NCI-H510A treated with DMSO at 0.1 percent for 48 hours (cell line): ENCODE data around the gene ZFHX3.

Experiments
- DNase-seq: peaks from one replicate; lab custom pipeline; 2025; lab: John Stamatoyannopoulos, UW

The ZFHX3 gene

DNA sequence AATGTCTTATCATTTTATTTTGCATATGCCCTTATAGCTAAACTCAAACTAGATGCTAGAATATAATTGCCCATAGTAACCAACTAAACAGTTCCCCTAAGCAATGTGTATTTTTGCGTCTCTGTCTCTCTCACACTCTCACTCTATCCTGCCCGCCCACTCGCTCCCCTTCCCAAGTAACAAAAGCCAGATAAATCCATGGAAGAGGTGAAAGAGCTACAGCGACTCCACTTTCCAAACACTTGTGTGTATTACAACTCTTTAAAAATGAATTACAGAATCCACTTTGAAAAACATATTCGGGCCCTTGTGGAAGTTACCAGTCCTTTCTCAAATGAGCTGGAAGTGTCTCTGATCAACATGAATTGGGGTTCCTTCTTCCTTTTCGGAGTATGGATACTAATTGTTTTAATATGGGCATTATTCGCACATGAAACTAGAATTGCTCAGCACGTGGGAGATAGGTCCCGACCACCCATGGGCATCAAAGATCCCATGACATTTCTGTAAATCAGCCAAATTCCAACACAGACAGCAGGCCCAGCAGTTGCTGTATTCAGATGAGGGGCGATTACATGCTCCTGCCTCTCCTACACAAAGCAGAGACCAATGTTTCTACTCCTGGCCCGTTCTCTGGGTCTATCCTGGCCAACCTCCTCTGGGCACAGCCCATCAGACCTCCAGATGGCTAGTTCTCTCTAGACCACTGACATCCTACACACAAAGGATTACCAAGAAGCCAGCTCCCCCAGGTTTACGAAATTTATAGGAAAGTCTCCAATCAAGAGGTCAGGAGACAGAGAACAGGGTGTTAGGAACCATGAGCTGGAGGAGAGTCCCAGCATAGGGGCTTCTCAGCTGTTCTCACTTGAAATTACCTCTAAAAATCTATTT is 121.5 kb downstream of the ZFHX3 start:
- no peak for DNase-seq

DNA sequence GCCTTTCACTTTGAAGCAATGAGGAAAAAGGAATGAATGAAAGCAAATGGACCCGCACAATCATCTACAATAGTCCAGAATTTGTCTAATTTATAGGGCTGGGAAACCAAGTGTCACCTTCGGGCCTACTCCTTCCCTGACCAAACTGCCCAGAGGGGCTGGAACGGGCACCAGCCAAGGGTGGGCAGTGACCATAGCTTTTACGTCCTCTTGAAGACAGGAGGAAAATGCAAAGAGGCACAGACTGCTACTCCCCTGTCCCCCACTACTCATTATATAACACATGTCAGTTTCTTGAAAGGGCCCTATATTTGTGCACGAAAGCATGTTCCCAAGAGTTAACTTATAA is 122.3 kb downstream of the ZFHX3 start:
- no peak for DNase-seq

GRCh38 chr16:72924927-72925630 is 122.8 kb downstream of the ZFHX3 start:
- no peak for DNase-seq

DNA sequence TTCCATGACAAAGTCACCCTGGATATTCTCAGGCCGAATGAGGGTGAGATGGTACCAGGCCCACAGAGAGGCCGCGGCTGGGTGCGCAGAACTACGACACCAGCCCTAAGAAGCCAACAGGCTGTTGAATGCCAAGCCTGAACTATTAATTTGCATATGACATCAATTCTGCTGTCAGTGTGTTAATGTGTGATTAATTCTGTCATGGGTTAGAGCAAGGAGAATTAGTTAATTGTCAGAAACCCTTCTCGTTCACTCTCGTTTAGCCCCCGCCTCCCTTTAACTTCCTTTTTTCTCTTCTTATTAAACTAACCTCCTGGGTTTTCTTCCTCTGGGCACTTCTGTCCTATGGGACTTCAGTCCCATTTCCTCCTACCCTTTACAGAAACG is 123.4 kb downstream of the ZFHX3 start:
- DNase-seq = no peak

GRCh38 chr16:72923757-72924156 is 124.2 kb downstream of the ZFHX3 start:
- DNase-seq = peak; percentile 28

GRCh38 chr16:72922714-72923113 is 125.2 kb downstream of the ZFHX3 start:
- DNase-seq = peak; percentile 31

- no peak for DNase-seq
These were observed 126.3 kb downstream of the ZFHX3 start for GRCh38 chr16:72921620-72922019.

GRCh38 chr16:72921106-72921505 is 126.8 kb downstream of the ZFHX3 start:
- DNase-seq = no peak

- no peak for DNase-seq
These were observed 130.9 kb downstream of the ZFHX3 start for GRCh38 chr16:72917051-72917450.

GRCh38 chr16:72915331-72915730 is 132.6 kb downstream of the ZFHX3 start:
- no peak for DNase-seq

- DNase-seq = no peak
These were observed 134.4 kb downstream of the ZFHX3 start for GRCh38 chr16:72913551-72913950.

- no peak for DNase-seq
These were observed 136.0 kb downstream of the ZFHX3 start for GRCh38 chr16:72911971-72912370.

DNA sequence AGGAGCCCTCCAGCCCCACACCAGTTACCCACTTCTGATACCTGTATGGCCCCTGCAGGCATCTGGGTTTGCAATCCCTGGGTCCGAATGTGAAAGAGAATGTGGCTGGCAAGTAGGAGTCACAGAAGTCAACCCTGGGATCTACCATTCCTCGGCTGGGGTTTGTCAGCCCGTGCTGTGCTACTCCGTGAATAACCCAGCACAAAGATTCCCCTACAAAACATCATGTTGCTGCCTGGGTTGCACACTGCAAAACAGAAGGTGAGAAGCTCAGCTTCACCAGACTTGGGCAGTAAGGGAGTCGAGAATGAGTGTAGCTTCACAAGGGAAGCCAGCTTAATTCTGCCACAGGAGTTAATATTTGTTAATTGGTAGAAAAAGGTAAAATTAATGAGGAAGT is 137.1 kb downstream of the ZFHX3 start:
- DNase-seq = no peak

- no peak for DNase-seq
These were observed 137.5 kb downstream of the ZFHX3 start for GRCh38 chr16:72910381-72910780.

GRCh38 chr16:72909196-72909595 is 138.7 kb downstream of the ZFHX3 start:
- DNase-seq = no peak

DNA sequence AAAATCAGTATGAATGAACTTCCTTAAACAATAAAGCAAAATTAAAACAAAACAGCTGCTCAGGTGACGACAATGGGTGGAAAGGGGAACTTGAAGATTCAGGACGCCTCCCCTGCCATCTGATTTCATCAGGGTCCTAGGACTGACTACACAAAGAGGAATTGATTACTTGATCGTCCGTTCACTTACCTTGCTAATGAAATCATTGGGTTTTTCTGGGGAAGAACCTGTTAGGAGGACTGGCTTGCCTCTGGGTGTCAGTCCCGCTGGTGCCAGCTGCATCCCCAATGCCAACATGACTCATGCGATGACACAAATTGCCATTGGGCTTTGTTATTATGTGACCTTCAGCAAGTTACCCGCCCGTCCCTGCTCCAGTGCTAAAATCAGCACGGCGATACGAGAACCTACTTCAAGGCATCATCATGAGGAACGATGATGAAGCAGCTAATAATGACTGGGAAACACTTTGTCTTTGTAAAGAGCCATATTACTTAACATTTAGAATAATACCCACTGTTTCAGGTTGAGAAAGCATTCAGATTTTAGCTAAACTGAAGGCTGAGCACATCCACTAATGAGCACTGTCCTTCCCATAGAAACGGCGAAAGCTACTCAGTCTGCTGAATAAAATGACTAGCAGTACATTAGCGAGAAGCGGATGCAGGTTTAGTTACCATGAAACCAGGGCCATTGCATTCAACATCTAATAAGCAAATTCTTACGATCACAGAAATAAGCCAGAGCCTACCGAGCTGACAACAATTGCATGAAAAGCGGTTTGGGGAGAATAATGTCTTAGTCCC is 139.4 kb downstream of the ZFHX3 start:
- no peak for DNase-seq

GRCh38 chr16:72905581-72905980 is 142.3 kb downstream of the ZFHX3 start:
- no peak for DNase-seq

DNA sequence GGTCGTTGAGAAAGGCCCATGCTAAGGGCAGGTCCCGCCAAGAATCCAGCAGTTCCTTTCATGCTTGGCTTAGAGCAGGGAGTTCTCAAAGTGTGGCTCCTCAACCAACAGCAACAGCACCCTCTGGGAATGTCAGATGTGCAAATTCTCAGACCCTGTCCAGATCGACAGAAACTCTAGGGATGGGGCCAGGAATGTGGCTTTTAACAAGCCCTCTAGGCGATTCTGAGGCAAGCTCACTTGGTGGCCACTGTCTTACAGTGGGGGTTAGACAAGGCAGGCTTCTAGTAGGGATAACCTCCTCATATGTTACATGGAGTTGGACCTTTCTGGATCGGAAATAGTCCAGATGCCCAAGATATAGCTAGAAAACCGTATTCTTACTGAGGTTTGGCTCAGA is 144.8 kb downstream of the ZFHX3 start:
- no peak for DNase-seq

DNA sequence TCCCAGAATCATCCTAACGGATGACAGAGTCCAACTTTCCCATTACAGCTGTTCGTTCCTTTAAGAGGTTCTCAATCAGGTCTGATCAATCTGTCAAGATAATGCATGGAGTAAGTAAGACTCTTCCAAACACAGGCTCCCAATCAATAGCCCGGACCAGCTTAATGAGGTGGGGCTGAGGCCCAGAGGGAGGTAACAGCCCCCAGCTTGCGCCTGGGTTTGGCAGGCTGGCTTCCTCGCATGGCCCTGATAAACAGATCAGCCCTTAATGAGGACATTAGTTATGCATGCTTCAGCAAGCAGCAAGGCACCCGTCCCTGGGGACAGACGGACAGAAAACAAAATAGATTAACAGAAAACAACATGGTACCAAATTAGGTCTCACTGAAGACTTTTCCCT is 145.7 kb downstream of the ZFHX3 start:
- DNase-seq = no peak

DNA sequence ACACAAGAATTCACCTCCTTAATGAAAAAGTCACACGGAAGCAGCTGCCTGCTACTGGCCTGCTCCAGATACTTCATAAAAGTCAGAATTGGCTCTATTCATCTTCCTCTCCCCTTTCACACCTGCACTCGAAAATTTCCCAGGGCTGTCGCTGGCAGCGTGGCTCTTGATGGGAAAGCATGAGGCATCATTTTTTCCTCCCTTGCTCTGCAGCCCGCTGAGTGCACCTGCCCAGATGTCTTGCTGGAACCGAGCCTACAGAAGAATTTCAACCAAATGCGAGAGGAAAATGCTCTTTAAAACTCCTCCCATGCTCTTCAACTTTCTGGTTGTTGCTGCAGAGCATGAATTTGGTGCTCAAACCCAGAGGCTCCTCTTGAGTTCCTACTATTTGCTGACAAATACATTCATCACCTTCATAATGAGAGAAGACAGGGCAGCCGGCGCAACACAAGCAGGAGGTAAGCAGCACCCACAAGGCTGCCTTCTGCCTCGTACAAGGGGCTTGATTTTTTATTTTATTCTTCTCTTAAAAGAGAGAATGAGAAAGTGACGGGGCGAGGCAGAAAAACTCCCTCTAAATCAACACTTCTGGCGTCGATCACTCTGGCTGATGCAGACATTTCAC is 146.8 kb downstream of the ZFHX3 start:
- peak; percentile 46 for DNase-seq

DNA sequence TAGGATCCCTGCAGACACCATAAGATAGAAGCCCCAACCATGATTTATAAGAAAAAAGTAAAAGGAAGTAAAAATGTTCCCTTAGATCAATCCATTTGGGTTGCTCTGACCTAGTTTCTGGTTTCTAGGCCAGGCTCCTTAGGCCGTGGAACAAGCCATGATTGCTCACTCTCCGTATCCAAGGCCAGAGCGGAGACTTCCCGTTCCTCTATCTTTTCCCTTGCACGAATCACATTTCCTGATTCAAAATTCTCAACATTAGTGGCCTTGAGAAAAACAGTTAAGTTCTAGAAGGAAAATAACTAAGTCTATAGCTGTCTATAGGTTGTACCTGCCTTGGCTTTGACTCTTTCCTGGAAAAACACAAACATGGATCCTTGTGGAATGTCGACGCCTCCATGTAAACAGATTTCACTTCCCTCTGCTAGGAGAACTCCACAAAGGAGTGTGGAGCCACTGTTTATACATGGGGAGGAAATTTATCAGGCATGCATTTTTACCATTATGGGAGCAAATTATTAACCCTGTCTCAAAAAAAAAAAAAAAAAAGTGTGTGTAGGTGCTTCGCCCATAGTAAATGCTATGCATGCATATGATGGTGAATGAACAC is 149.6 kb downstream of the ZFHX3 start:
- DNase-seq = no peak

GRCh38 chr16:72897707-72898106 is 150.2 kb downstream of the ZFHX3 start:
- no peak for DNase-seq
